Renal pelvis (tissue), 4 donors: ENCODE data around the gene WNT2B. TPM values are rescaled to one million over a fixed set of nuclear protein-coding genes. Genes with fewer than 3 reads are reported as not detected.

ENCODE experiments used
- DNase-seq: peaks from one replicate; pipeline ENCODE4 v3.0.0-alpha.2; 2013
- polyA plus RNA-seq, 3 donors: library from polyadenylated mRNA; unstranded; fragments of 120-200 nt; gene quantifications; one replicate each; pipeline ENCODE4 v1.2.1, GENCODE V29; 2013; ENCODE audit not compliant: insufficient read length in 3 of 3

WNT2B gene
- polyA plus RNA-seq, 3 donors: 2.9 to 4.6 (median 3.3) TPM

GRCh38 chr1:112565800-112566199 is 57.0 kb downstream of the WNT2B start:
- DNase-seq: no peak

- DNase-seq: no peak
These were observed 66.5 kb downstream of the WNT2B start for GRCh38 chr1:112575154-112575804.

GRCh38 chr1:112576240-112576639 is 67.5 kb downstream of the WNT2B start:
- no peak for DNase-seq

Other genes starting within 250 kb of the WNT2B start
- 10 to 100 TPM; 36.5 to 42.3 (median 42.1) TPM for gene CTTNBP2NL, start 112.8 kb upstream of the WNT2B start, polyA plus RNA-seq
- gene ST7L, start 110.2 kb downstream of the WNT2B start, polyA plus RNA-seq: 10 to 100 TPM; 23.2 to 31.6 (median 28.9) TPM
- gene CAPZA1, start 110.9 kb downstream of the WNT2B start, polyA plus RNA-seq: 100 to 1,000 TPM; 127 to 128 (median 128) TPM
- 10 to 100 TPM; 77.7 to 84.6 (median 81.0) TPM for gene MOV10, start 165.7 kb downstream of the WNT2B start, polyA plus RNA-seq
- 100 to 1,000 TPM; 218 to 265 (median 230) TPM for gene RHOC, start 198.2 kb downstream of the WNT2B start, polyA plus RNA-seq
- gene PPM1J, start 206.4 kb downstream of the WNT2B start, polyA plus RNA-seq: 1 to 10 TPM; 1.3 to 2.0 (median 1.5) TPM